DMS 273 (cell line): Measurements from ENCODE around the gene PCDH9.
"Not testable (repeated sequence)": the region's sequence is repeated elsewhere in the genome, so short reads cannot be mapped to it uniquely, and the experiment has no call there.

Experiments
- DNase-seq: peaks from one replicate; lab custom pipeline; 2025; ENCODE audit not compliant: unreplicated experiment; lab: John Stamatoyannopoulos, UW

PCDH9 gene

DNA sequence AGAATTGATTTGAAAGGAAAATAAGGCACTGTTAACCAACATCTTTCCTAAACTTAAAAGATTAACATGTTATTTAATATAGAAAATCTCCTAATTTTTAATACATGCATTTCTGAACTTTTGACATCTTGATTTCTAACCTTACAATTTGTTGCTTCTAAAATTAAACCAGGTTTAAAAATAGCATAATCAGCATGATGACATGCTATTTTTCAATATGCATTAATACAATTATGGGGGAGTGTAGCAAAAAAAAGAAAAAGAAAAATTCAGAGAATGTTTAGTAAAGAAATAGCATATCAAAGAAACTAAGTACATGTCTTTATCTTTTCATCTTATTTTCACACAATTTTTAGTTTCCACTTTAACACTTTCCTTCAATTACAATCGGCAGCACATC is 98.7 kb downstream of the PCDH9 start:
- no peak for DNase-seq

DNA sequence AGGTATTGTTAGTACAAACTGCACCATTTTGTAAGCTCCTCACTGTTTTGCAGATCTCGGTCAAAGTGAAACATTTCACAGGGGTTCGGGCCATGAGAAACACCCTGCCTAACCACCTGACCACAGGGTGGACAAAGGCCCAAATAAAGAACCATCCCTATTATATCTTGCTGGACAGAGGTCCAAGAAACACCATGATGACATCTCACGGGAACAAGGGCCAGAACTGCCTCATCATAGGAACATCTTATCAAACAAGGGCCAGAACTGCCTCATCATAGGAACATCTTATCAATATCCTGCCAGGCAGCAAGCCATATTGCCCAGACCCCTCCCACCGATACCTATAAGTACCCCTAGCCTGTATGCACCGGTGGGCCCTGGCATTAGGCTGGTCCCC is 99.7 kb downstream of the PCDH9 start:
- DNase-seq, result no peak

DNA sequence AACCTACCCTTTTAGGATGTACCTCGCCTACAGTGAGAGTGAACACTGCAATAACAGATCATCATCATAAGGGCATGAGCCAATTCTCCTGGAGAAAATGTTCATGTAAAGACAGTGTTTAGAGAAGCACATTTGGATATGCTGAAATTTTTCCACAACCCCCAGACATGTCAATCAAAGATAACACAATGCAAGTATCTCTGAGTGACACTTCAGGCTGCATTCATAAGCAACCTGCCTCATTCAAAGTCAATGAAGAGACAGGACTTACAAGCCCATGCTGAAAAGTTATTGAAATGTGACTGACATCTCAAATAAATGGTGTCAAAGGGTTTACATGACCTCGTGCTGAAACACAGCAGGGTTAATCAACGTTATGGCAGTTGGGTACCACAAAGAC is 102.0 kb downstream of the PCDH9 start:
- DNase-seq, result no peak

GRCh38 chr13:67125681-67126080 is 104.5 kb downstream of the PCDH9 start:
- DNase-seq, result no peak

DNA sequence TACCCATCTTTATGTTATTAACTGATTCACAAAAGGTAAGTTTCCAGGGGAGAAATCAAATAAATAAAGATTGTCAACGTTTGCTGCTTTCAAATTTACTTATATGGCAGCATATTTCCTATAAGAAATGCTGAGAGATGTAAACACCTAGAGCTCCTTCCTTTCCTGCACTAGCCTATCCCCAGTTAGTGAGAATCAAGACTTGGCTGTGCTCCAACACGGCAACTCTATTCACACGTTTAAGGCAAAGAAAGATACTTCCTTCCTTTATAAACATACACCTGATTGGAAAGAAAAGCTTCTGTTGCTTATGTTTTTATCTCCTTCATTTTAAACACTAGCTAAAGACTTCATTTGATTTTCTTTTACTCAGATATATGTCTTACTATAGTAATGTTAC is 107.0 kb downstream of the PCDH9 start:
- peak; percentile 24 for DNase-seq

DNA sequence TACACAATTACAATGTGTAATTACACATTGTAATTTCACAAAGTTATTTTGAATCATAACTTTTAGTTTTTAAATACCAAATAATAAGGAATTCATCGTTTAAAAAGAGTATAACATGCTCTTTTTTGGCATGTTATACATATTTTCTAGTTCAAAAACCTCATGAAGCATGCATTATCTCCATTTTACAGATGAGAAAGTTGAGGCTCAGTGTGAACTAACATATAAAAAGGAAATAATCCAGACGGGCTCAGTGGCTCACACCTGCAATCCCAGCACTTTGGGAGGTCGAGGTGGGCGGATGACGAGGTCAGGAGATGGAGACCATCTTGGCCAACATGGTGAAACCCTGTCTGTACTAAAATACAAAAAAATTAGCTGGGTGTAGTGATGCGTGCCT is 107.9 kb downstream of the PCDH9 start:
- DNase-seq, result no peak

- peak; percentile 28 for DNase-seq
These were observed 109.1 kb downstream of the PCDH9 start for GRCh38 chr13:67120872-67121531.

- DNase-seq, result peak; percentile 54
These were observed 110.6 kb downstream of the PCDH9 start for GRCh38 chr13:67119481-67119894.

GRCh38 chr13:67118277-67118676 is 111.9 kb downstream of the PCDH9 start:
- DNase-seq, result no peak

- DNase-seq, result no peak
These were observed 113.1 kb downstream of the PCDH9 start for GRCh38 chr13:67117010-67117550.

DNA sequence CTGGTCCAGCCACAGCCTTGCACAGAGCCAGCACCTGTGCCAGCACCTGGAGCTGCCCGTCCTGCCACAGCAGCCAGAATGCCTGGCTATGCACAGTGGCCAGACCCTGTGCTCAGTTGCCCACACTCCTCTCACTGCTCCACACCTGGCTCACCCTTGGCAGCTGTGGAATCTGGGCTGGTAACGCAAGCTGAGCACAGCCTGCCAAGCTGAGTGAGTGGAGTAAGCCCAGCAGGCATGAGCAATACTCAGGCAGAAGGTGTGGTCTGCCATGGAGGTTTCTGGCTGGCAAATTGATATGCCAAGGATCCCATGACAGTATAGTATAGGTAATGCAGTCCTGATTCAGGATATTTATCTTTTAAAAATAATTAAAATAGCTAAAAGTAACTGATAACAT is 122.2 kb downstream of the PCDH9 start:
- DNase-seq, result no peak

DNA sequence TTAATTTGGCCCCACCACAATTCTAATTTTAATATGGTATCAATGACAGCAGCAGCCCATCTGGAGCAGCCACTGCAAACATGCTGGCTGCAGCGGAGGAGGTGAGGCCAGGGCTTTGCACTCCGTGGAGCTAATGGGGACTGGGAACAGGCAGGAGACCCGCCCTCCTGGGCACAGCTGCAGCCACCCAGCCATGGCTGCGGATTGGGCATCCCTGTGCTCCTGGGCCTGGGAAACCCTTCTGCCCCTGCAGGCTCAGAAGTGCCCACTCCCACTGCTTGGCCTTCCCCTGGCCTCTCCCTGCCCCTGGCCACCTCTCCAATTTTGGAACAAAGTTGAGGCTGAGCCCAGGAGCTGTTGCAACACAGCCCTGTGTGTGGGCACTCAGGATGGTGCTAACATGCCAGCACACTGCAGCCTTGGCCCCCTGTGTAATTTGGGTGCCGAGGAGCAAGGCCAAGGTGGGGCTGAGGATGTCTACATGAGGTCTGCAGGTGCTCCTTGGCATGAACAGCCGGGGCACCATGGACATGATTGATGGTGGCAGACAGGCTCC is 123.6 kb downstream of the PCDH9 start:
- DNase-seq, result no peak

- DNase-seq, result no peak
These were observed 128.2 kb downstream of the PCDH9 start for GRCh38 chr13:67101730-67102467.

- DNase-seq, result no peak
These were observed 129.4 kb downstream of the PCDH9 start for GRCh38 chr13:67100730-67101129.

- DNase-seq, result no peak
These were observed 130.6 kb downstream of the PCDH9 start for GRCh38 chr13:67099494-67099893.

GRCh38 chr13:67097892-67098452 is 132.2 kb downstream of the PCDH9 start:
- no peak for DNase-seq

GRCh38 chr13:67096893-67097292 is 133.2 kb downstream of the PCDH9 start:
- DNase-seq, result not testable (repeated sequence)

- DNase-seq, result no peak
These were observed 133.7 kb downstream of the PCDH9 start for GRCh38 chr13:67096418-67096817.

GRCh38 chr13:67095621-67096020 is 134.5 kb downstream of the PCDH9 start:
- DNase-seq, result no peak

DNA sequence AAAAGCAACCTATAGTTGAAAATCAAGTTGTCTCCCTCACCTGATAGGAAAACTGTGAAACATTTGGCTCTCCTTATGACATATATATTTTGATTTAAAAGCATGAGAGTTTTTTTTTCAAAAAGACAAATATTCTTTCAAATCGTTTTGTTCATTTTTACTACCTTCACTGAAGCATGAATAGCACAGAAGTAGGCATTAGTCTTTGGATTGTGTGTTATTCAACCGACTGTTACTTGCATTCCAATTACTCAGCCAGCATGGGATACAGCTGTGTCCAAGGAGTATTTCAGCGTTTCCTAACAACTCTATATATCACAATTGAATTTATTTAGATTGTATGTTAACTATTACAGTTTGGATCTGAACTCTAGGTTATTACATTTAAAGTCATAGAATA is 135.2 kb downstream of the PCDH9 start:
- DNase-seq, result no peak

DNA sequence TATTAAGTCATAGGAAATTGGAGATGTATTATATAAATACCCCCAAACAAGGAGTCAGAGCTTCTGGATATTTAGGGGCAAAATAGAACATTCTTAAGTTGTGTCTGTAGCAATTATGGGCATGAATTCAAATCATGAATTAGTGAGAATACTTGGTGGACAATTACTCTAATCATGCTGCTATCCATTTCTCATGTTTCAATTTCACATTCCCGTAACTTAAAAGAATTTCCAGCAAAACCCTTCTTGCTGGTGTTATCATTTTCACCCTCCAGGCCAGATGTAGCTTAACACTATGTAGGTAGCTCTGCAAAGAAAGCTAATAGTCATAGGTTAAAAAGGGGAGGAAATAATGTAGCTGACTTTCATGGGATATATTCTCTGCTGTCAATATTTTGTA is 136.1 kb downstream of the PCDH9 start:
- DNase-seq, result no peak

DNA sequence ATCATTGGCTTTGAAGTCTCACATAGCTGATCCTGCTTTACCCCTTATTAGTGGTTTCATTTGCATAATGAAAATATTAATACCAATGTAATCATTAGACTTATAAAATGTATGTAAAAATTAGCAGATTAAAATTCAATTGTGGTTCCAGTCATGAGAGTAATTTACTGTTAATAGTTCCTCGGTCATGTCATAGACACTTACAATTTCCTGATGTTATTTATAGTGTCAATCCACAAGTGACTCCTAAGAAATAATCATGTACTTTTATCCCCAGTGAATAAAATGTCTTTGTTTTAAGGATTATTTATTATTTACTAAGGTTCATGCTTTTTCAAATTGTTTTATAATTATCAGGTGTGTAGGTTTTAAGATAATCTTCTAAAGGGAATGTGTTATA is 138.5 kb downstream of the PCDH9 start:
- DNase-seq, result no peak
